Tibial nerve (tissue), 4 donors: ENCODE measurements around the gene KCNK7. TPM values are rescaled to one million over a fixed set of nuclear protein-coding genes. Genes with fewer than 3 reads are reported as not detected.

Source experiments
- DNase-seq, 2 donors: peaks; one replicate each; pipeline ENCODE4 v3.0.0-alpha.2; 2019; ENCODE audit warnings: low spot score in 2 of 2
- H3K27ac ChIP-seq, 4 donors: fragments of 200-600 bp; sonication (generic) in 3 of 4; one replicate each; pipeline ENCODE4 v1.5.1; 2017 to 2019; ENCODE audit warnings: mild to moderate bottlenecking in 1 of 4
- H3K27me3 ChIP-seq, 2 donors: fragments of 200-600 bp; sonication (generic) in 1 of 2; one replicate each; pipeline versions ENCODE4 v1.5.1 to v1.6.0; 2017 to 2019
- H3K36me3 ChIP-seq, 3 donors: fragments of 200-600 bp; sonication (generic); one replicate each; pipeline ENCODE4 v1.5.1; 2018 to 2019
- H3K4me1 ChIP-seq, 4 donors: fragments of 200-600 bp; sonication (generic) in 3 of 4; one replicate each; pipeline ENCODE4 v1.5.1; 2017 to 2019
- H3K4me3 ChIP-seq, 4 donors: fragments of 200-600 bp; sonication (generic) in 3 of 4; one replicate each; pipeline ENCODE4 v1.5.1; 2017 to 2019; ENCODE audit warnings: mild to moderate bottlenecking in 1 of 4, moderate library complexity in 1 of 4
- H3K9me3 ChIP-seq, 4 donors: fragments of 200-600 bp; sonication (generic) in 3 of 4; one replicate each; pipeline ENCODE4 v1.5.1; 2017 to 2019
- EP300 ChIP-seq, 2 donors: sonication (generic); formaldehyde crosslinking; IDR thresholded peaks; one replicate each; pipeline ENCODE4 v1.6.1; 2017; ENCODE audit warnings: antibody characterized with exemption in 2 of 2, mild to moderate bottlenecking in 1 of 2
- POLR2A ChIP-seq, 2 donors: fragments of 450-650 bp; IDR thresholded peaks; one replicate each; pipeline ENCODE4 v1.6.1; 2017; ENCODE audit warnings: antibody characterized with exemption in 2 of 2, mild to moderate bottlenecking in 2 of 2, moderate library complexity in 2 of 2
- WGBS, 2 donors: methylation state at CpG; one replicate each; pipeline ENCODE4 v1.1.5; 2018; 5-methylcytosine and 5-hydroxymethylcytosine counted together
- total RNA-seq, 4 donors: library from RNA; depleted of rRNA; stranded (reverse); fragments of >200 nt; gene quantifications; one replicate each; pipeline ENCODE4 v1.1.0, GENCODE V29; 2016
- TF ChIP-seq, protein P1 (sequence below), 5 experiments: fragments of 200-600 bp in 3 of 5; fragments of 450-650 bp in 2 of 5; sonication (generic) in 3 of 5; IDR thresholded peaks; one replicate each; pipeline ENCODE4 v1.5.1; 2016 to 2019; ENCODE audit warnings: antibody characterized with exemption in 5 of 5, mild to moderate bottlenecking in 3 of 5, moderate library complexity in 2 of 5

KCNK7 gene
- total RNA-seq, 4 donors from 2014 or later, result 0.63 to 3.3 (median 1.2) TPM; not detected in 1

DNA sequence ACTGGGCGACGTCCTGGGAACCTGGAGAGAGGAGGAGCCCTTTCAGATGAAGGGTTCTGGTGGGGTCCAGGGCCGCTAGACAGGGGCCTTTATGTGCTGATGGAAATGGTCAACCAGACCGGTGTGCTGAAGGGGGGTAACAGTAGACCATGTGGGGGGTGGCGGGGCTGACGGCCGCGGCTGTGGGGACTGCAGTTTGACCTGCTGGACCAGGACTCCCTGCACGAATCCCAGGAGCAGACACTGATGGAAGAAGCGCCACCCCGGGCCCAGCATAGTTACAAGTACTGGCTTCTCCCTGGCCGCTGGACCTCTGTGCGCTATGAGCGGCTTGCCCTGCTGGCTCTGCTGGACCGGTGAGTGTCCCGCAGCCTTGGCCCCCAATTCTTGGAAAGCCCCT is 26.4 kb upstream of the KCNK7 start:
- WGBS, 2 donors, result 83 to 88% methylated on average over 13 to 16 of the region's 16 CpGs
- Histone ChIP-seq H3K4me3 (no peak overlapping the region), H3K36me3 (peaks cover 0 to 100% (median 49%) of the 10 kb centered on the region in 3 donors), H3K9me3 (no peaks in the 10 kb centered on the region), H3K4me1 (peaks cover 0 to 30% (median 4%) of the 10 kb centered on the region in 4 donors), H3K27ac (no peak overlapping the region), H3K27me3 (no peaks in the 10 kb centered on the region)
- TF ChIP-seq, protein P1, sequence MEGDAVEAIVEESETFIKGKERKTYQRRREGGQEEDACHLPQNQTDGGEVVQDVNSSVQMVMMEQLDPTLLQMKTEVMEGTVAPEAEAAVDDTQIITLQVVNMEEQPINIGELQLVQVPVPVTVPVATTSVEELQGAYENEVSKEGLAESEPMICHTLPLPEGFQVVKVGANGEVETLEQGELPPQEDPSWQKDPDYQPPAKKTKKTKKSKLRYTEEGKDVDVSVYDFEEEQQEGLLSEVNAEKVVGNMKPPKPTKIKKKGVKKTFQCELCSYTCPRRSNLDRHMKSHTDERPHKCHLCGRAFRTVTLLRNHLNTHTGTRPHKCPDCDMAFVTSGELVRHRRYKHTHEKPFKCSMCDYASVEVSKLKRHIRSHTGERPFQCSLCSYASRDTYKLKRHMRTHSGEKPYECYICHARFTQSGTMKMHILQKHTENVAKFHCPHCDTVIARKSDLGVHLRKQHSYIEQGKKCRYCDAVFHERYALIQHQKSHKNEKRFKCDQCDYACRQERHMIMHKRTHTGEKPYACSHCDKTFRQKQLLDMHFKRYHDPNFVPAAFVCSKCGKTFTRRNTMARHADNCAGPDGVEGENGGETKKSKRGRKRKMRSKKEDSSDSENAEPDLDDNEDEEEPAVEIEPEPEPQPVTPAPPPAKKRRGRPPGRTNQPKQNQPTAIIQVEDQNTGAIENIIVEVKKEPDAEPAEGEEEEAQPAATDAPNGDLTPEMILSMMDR (IDR thresholded peaks at IDR 0.05), result no peak
- TF ChIP-seq POLR2A (IDR thresholded peaks at IDR 0.05) (no peak), EP300 (IDR thresholded peaks at IDR 0.05) (no peak)
- DNase-seq, result no peak

DNA sequence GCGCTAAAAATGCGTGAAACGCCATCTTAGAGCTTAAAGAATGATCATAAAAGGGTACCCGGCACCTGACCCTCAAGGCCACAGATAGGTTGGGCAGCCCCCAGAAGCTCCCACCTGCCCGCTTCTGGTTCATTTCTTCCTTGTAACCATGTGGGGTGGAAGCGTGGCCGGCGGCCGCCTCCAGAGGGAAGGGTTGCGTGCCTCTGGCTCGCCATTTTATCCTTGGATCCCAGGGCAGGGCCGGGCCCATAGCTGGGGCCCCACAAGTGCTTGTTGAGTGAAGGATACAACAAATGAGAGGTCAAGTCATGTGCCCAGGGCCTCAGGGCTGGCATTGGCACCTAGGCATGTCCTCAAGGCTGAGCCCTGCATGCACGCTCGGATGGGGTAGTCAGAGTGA is 25.9 kb upstream of the KCNK7 start:
- TF ChIP-seq EP300 (IDR thresholded peaks at IDR 0.05) (no peak), POLR2A (IDR thresholded peaks at IDR 0.05) (no peak)
- TF ChIP-seq, protein P1 (IDR thresholded peaks at IDR 0.05), result no peak
- Histone ChIP-seq H3K27me3 (no peaks in the 10 kb centered on the region), H3K4me1 (peaks cover 0 to 35% (median 10%) of the 10 kb centered on the region in 4 donors), H3K27ac (no peak overlapping the region), H3K9me3 (no peaks in the 10 kb centered on the region), H3K36me3 (peaks cover 0 to 97% (median 44%) of the 10 kb centered on the region in 3 donors), H3K4me3 (no peak overlapping the region)
- 91 to 94% methylated on average over 14 of the region's 14 CpGs for WGBS, 2 donors
- DNase-seq, result no peak

DNA sequence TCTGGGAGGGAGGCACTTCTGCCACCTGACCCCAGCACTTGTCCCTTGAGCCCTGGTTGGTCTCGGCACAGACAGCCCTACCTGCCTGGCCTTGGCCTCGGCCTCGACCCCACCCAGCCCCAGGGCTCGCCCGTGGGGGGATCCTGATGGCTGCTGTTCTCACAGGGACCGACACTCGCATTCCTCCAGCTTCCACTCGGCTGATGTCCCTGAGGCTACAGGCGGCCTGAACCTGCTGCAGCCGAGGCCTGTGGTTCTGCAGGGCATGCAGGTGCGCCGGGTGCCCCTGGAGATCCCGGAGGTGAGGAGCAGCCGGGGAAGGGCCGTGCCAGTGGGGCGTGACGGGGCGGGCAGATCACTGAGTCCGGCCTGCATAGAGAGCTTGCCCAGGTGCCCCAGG is 25.1 kb upstream of the KCNK7 start:
- WGBS, 2 donors, result 89 to 91% methylated on average over 17 to 18 of the region's 19 CpGs
- TF ChIP-seq, protein P1 (IDR thresholded peaks at IDR 0.05), result no peak
- TF ChIP-seq POLR2A (IDR thresholded peaks at IDR 0.05) (no peak), EP300 (IDR thresholded peaks at IDR 0.05) (no peak)
- no peaks in the 10 kb centered on the region for H3K9me3 ChIP-seq
- H3K36me3 ChIP-seq, result peaks cover 0 to 89% (median 39%) of the 10 kb centered on the region in 3 donors
- no peaks in the 10 kb centered on the region for H3K27me3 ChIP-seq
- no peak for DNase-seq
- H3K4me3 ChIP-seq, result no peak overlapping the region
- peaks cover 0 to 34% (median 11%) of the 10 kb centered on the region in 4 donors for H3K4me1 ChIP-seq
- no peak overlapping the region for H3K27ac ChIP-seq

DNA sequence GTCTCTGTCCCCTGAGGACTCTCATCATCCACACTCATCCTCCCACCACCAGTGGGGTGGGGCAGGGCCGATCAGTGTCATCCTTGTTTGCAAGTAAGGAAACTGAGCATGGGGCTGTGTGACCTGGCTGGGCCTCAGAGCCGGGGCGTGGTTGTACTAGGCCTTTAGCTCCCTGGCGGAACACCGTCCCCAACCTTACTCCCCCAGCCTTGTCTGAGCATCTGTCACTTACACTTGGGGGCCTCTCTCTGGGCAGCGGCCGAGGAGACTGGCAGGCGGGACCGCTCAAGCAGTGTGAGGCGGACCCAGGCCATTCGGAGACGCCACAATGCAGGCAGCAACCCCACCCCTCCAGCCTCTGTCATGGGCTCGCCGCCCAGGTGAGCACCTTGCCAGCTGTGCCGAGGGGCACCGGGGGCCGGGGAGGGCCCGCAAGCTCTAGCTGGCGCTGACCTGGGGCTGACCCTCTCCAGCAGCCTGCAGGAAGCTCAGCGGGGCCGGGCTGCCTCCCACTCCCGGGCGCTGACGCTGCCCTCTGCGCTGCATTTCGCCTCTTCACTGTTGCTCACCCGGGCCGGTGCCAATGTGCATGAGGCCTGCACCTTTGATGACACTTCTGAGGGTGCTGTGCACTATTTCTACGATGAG is 23.8 kb upstream of the KCNK7 start:
- H3K9me3 ChIP-seq, result no peaks in the 10 kb centered on the region
- 94 to 96% methylated on average over 14 to 24 of the region's 29 CpGs for WGBS, 2 donors
- no peak for TF ChIP-seq POLR2A (IDR thresholded peaks at IDR 0.05)
- TF ChIP-seq, protein P1 (IDR thresholded peaks at IDR 0.05), result no peak
- TF ChIP-seq EP300 (IDR thresholded peaks at IDR 0.05), result no peak

DNA sequence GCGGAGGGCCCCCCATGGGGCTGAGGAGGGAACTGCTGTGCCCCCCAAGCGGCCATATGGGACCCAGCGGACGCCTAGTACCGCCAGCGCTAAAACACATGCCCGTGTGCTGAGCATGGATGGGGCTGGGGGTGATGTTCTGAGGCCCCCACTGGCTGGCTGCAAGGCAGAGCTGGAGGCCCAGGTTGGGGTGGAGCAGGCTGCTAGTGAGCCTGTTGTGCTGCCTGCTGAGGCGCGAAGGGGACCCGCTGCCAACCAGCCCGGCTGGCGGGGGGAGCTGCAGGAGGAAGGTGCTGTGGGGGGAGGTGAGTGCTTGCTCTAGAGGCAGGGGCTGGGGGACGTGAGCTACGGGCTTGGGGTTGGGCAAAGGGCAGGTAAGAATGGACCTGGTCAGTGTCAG is 23.2 kb upstream of the KCNK7 start:
- Histone ChIP-seq H3K36me3 (peaks cover 0 to 70% (median 23%) of the 10 kb centered on the region in 3 donors), H3K9me3 (no peaks in the 10 kb centered on the region), H3K4me3 (no peak overlapping the region), H3K4me1 (peaks cover 0 to 34% (median 11%) of the 10 kb centered on the region in 4 donors), H3K27ac (no peak overlapping the region), H3K27me3 (no peaks in the 10 kb centered on the region)
- 85 to 89% methylated on average over 12 to 14 of the region's 14 CpGs for WGBS, 2 donors
- no peak for DNase-seq
- TF ChIP-seq, protein P1 (IDR thresholded peaks at IDR 0.05), result no peak
- TF ChIP-seq EP300 (IDR thresholded peaks at IDR 0.05) (no peak), POLR2A (IDR thresholded peaks at IDR 0.05) (no peak)

More for the DNA sequence above, 23.8 kb upstream of the KCNK7 start:
- H3K36me3 ChIP-seq, result peaks cover 0 to 77% (median 30%) of the 10 kb centered on the region in 3 donors
- no peaks in the 10 kb centered on the region for H3K27me3 ChIP-seq
- no peak overlapping the region for H3K27ac ChIP-seq
- no peak for DNase-seq
- peaks cover 0 to 34% (median 11%) of the 10 kb centered on the region in 4 donors for H3K4me1 ChIP-seq
- no peak overlapping the region for H3K4me3 ChIP-seq
